GM18868 (cell line): Measurements from ENCODE around the gene PEX19.
A peak's percentile ranks its signal among the peaks of the same experiment; 100 is the strongest.

Experiments used
- ATAC-seq: cut with Tn5 transposase; IDR thresholded peaks from one replicate; pipeline ENCODE4 v1.9.1; 2021; ENCODE audit warnings: mild to moderate bottlenecking, moderate library complexity; ENCODE audit not compliant: unreplicated experiment

Gene PEX19

DNA sequence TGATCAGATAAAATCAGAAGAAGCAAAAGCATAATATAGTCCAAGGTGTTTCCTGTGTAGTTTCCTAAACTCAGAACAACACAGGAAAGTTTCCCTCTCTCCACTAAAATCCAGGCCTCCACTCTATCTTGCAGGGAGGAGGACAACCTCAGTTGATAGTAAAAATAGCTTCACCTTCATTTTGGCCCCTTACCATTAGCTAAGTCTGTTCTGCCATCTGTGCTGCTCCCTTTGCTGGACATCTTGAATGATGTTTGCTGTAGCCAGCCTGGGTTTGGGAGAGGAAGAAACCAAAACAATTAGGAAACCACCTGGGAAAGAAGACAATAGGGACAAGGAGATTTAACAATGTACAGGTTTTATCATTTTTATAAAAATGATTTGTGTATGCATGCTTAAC, 41.2 kb downstream of the PEX19 start:
- no peak for ATAC-seq

GRCh38 chr1:160239582-160240299, 45.2 kb downstream of the PEX19 start:
- ATAC-seq, result no peak

- ATAC-seq, result no peak
Observed at GRCh38 chr1:160238408-160238807, 46.5 kb downstream of the PEX19 start.

DNA sequence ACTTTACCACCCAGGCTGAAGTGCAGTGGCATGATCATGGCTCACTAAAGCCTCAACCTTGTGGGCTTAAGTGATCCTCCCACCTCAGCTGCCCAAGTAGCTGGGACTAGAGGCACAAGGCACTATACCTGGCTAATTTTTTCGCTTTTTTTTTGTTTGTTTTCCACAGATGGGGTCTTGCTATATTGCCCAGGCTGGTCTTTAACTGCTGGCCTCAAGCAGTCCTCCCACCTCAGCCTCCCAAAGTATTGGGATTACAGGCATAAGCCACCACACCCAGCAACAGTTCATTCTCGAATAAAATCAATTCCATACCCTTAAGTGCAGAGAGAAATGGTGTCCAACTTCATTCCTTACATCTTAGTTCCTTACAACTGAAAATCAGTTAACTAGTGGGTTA, 47.4 kb downstream of the PEX19 start:
- ATAC-seq, result no peak

- ATAC-seq, result peak; percentile 63
Observed at GRCh38 chr1:160236806-160237205, 48.1 kb downstream of the PEX19 start.

DNA sequence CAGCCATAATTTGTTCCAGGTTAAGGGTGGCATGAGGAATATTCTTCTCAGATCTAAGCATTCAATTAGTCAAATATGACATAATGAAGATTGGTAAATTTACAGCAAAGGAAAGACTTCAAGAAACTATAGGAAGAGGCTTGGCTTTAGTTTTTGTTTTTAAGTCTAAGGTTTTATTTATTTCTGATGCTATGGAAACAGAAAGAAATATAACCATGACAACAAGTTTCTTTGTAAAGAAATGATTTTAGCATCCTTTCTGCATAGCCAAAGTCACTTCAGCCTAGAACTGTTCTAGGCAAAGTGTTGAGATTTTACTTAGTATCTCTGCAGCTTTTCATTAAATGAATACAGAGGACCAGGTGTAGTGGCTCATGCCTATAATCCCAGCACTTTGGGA, 52.0 kb downstream of the PEX19 start:
- no peak for ATAC-seq

DNA sequence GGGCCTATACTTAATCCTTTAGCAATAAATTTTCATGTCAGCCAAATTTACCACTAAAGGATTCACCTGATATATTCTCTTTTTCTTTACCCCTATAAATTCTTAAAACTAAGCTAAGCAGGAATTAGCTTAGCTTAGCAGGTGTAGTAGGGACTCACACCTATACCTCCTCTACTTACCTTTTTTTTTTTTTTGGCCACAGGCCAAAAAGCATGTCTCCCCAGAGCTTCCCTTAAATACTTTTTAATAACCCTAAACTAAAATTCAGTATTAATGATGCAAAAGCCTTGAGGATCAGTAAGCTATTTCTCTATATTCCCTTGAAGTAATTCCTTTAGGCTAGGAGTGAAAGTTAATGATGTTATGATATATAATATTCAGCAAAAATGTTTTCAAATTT, 56.5 kb downstream of the PEX19 start:
- no peak for ATAC-seq

- no peak for ATAC-seq
Observed at GRCh38 chr1:160227561-160227960, 57.4 kb downstream of the PEX19 start.

DNA sequence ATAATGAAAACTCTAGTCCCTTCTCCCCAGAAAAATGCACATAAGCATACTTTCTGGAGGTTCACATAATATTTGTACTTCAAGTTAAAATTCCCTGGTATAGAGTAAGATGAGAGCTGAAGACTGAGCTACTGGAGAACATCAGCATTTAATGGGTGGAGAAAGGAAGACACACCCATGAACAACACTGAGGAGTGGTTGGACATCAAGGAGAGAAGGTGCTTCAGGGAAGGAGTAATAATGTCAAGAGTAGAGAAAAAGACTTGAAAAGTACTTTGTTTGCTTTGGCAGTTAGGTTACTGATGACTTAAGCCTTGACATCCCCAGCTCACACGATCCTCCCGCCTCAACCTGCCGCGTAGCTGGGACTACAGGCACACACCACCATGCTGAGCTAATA, 57.9 kb downstream of the PEX19 start:
- ATAC-seq, result no peak
